Stimulated activated CD4-positive, alpha-beta T cell treated with anti-CD3 and anti-CD28 coated beads, Interleukin-1b, Interleukin-23, amount 100 ng/mL, for 4 hours (primary cell): ENCODE data around the gene CDCA4.
A peak's percentile ranks its signal among the peaks of the same experiment; 100 is the strongest.
"Not testable (repeated sequence)": the region's sequence is repeated elsewhere in the genome, so short reads cannot be mapped to it uniquely, and the experiment has no call there.

Experiments
- DNase-seq, 2 donors: peaks; one replicate each; pipeline ENCODE4 v3.0.0-alpha.2; 2020; ENCODE audit warnings: low read depth in 2 of 2

CDCA4 gene

GRCh38 chr14:105020815-105021655, at the start of gene CDCA4:
CDCA4 (minus strand) TSS chr14:105021083; CDS start chr14:105011929, 9,154 bp downstream.
- peak; percentile 97 to 99 for DNase-seq

- no peak for DNase-seq
Observed at GRCh38 chr14:105069871-105070759, 49.2 kb upstream of the CDCA4 start.

- DNase-seq = no peak
Observed at GRCh38 chr14:105069522-105069870, 48.6 kb upstream of the CDCA4 start.

- DNase-seq = no peak
Observed at GRCh38 chr14:105068818-105069217, 47.9 kb upstream of the CDCA4 start.

GRCh38 chr14:105067969-105068301, 47.1 kb upstream of the CDCA4 start:
- DNase-seq = no peak

GRCh38 chr14:105067140-105067968, 46.5 kb upstream of the CDCA4 start:
- peak; percentile 37 to 43 for DNase-seq

- DNase-seq = no peak
Observed at GRCh38 chr14:105066240-105067071, 45.6 kb upstream of the CDCA4 start.

- peak; percentile 62 to 76 for DNase-seq
Observed at GRCh38 chr14:105065280-105066228, 44.7 kb upstream of the CDCA4 start, which contains the start of gene GPR132. GPR132 (minus strand) TSS chr14:105065430; CDS start chr14:105055420, 10,010 bp downstream.

GRCh38 chr14:105064721-105065143, 43.8 kb upstream of the CDCA4 start:
- DNase-seq = no peak

GRCh38 chr14:105064001-105064400, 43.1 kb upstream of the CDCA4 start:
- DNase-seq = no peak

- DNase-seq = not testable (repeated sequence)
Observed at GRCh38 chr14:105063506-105063905, 42.6 kb upstream of the CDCA4 start.

- DNase-seq = no peak
Observed at GRCh38 chr14:105063056-105063455, 42.2 kb upstream of the CDCA4 start.

- no peak for DNase-seq
Observed at GRCh38 chr14:105062048-105062433, 41.2 kb upstream of the CDCA4 start.

- peak in 1 of 2 donors; percentile 59 for DNase-seq
Observed at GRCh38 chr14:105061428-105062047, 40.7 kb upstream of the CDCA4 start.

- no peak for DNase-seq
Observed at GRCh38 chr14:105060751-105061427, 40.0 kb upstream of the CDCA4 start.

- no peak for DNase-seq
Observed at GRCh38 chr14:105059925-105060565, 39.2 kb upstream of the CDCA4 start.

GRCh38 chr14:105059035-105059924, 38.4 kb upstream of the CDCA4 start:
- DNase-seq = peak in 1 of 2 donors; percentile 39
